CD4-positive, alpha-beta T cell treated with Interleukin-10 for 1 hour (primary cell): ENCODE measurements around the gene KIF2C.
A peak's percentile ranks its signal among the peaks of the same experiment; 100 is the strongest.
"Not testable (repeated sequence)": the region's sequence is repeated elsewhere in the genome, so short reads cannot be mapped to it uniquely, and the experiment has no call there.

Experiments
- DNase-seq: peaks from one replicate; pipeline ENCODE4 v3.0.0-alpha.2; 2020

KIF2C gene

DNA sequence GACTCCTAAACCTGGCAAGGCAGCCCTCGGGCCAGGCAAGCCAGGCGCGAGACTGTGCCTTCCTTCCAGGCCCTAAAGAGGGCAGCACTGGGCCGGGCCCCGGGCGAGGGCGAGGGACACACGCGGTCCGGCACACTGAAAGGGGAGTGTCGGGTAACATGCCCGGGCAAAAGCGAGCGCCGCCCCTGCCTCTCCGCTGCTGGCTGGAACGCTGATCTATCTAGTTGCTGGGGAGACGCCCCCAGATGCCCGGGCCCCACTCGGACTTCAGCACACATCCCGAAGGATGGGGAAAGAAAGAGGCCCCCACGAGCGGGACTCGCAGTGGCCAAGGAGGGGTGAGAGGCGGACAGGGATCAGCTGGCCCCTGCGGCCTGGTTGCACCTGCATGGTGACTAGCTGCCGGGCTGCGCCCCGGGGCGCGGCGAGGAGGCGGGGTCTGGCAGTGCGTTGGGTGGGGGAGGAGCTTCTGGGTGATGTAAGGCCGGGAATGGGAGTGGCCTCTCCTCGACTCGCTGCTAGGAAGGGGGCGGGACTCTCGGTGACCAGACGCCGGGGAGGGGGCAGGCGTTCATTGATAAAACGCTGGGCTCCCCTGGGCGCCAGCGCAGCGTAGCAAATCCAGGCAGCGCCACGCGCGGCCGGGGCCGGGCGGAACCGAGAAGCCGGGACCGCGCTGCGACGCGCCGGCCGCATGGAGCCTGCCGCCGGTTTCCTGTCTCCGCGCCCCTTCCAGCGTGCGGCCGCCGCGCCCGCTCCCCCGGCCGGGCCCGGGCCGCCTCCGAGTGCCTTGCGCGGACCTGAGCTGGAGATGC lies 60.3 kb downstream of the KIF2C start, which contains the start of gene PLK3:
PLK3 (plus strand) TSS at position 608 of the 815 bp plus-strand sequence; CDS start at position 695, 87 bp downstream.
- DNase-seq, result peak; percentile 99

DNA sequence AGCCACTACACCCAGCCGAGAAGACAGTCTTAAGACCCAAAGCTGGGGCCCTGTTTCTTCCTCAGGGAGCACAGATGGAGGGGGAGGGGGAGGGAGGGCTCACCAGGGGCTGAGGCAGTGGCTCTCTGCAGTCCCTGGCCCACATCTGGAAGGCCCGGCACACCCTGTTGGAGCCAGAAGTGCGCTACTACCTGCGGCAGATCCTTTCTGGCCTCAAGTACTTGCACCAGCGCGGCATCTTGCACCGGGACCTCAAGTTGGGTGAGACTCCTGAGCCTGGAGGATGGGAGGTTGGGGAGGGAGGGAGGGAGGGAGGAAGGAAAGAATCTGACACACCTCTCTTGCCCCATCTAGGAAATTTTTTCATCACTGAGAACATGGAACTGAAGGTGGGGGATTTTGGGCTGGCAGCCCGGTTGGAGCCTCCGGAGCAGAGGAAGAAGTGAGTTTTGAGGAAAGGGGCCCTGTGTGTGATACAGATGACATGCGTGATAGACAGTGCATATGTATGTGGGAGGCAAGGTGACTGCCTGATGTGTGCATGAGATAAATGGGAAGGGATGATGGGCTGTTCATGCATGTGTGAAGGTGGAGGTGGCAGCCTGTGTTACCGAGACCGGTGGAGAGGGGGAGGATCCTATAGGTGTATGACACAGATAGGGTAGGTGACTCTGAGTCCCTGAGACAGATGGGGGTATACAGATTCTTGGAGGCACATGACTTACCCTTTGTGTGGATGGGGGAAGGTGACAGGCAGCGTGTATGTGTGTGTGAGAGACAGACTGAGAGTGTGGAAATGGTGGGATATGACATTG lies 62.1 kb downstream of the KIF2C start:
- DNase-seq, result peak; percentile 56

DNA sequence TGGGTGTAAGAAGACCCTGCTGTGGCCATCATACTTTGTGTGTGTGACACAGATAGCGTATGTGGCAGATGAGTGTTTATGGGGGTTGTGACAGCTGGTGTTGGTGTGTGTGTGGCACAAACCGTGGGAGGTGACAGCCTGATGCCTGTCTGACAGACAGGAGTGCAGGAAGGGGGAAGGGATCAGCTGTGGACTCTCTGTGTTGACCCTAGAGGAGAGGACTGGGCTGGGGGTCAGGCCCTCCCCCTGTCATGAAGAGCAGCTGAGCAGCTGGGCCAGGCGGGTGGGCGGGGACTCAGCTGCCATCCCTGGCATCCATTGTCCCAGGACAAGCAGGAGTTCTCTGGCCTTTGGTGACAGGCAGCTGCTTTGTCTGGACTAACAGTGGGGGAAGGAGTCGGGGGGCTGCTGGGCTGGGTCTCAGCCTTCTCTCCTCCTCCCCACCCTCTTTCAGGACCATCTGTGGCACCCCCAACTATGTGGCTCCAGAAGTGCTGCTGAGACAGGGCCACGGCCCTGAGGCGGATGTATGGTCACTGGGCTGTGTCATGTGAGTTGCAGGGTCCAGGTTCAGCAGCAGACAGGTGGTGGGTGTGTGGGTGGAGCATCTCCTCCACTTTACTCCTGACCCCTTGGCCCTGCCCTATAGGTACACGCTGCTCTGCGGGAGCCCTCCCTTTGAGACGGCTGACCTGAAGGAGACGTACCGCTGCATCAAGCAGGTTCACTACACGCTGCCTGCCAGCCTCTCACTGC lies 62.8 kb downstream of the KIF2C start:
- no peak for DNase-seq

DNA sequence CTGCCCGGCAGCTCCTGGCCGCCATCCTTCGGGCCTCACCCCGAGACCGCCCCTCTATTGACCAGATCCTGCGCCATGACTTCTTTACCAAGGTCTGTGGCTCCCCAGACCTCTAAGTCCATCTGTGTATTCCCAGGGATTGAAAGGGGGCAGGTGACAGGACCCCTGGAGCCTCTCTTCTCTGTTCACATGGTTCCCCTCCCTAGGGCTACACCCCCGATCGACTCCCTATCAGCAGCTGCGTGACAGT lies 63.4 kb downstream of the KIF2C start:
- DNase-seq, result no peak

DNA sequence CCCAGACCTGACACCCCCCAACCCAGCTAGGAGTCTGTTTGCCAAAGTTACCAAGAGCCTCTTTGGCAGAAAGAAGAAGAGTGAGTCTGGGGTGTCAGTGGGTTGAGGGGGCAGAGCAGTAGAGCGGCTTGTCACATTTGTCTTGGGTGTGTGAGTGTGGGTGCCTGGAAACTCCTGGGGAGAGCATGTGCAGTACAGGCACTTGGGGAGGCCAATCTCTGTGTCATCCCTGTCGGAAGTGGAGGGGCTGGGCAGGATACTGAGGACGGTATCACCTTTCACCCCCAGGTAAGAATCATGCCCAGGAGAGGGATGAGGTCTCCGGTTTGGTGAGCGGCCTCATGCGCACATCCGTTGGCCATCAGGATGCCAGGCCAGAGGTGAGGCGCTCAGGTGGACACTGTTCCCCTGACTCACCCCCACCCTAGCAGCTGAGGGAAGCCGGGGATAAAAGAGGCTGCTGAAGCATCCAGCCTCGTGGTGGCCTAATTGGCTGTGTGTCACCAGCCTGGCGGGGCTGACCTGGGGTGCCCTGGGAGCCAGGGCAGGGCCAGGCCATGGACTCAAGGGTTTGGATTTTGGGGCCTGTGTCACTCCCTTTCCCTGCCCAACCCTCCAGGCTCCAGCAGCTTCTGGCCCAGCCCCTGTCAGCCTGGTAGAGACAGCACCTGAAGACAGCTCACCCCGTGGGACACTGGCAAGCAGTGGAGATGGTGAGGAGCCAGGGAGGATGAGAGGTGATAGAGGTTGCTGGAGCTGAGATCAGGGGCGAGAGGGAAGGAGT lies 63.9 kb downstream of the KIF2C start:
- peak; percentile 33 for DNase-seq

DNA sequence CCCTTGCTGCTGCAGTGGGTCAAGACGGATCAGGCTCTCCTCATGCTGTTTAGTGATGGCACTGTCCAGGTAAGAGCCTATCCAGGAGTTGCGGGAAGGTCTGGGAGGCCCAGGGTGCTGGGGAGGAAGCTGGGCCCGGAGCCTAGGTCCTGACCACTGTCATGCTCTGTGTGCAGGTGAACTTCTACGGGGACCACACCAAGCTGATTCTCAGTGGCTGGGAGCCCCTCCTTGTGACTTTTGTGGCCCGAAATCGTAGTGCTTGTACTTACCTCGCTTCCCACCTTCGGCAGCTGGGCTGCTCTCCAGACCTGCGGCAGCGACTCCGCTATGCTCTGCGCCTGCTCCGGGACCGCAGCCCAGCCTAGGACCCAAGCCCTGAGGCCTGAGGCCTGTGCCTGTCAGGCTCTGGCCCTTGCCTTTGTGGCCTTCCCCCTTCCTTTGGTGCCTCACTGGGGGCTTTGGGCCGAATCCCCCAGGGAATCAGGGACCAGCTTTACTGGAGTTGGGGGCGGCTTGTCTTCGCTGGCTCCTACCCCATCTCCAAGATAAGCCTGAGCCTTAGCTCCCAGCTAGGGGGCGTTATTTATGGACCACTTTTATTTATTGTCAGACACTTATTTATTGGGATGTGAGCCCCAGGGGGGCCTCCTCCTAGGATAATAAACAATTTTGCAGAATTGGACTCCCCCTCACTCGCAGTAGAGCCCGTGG lies 65.8 kb downstream of the KIF2C start:
- peak; percentile 27 for DNase-seq

DNA sequence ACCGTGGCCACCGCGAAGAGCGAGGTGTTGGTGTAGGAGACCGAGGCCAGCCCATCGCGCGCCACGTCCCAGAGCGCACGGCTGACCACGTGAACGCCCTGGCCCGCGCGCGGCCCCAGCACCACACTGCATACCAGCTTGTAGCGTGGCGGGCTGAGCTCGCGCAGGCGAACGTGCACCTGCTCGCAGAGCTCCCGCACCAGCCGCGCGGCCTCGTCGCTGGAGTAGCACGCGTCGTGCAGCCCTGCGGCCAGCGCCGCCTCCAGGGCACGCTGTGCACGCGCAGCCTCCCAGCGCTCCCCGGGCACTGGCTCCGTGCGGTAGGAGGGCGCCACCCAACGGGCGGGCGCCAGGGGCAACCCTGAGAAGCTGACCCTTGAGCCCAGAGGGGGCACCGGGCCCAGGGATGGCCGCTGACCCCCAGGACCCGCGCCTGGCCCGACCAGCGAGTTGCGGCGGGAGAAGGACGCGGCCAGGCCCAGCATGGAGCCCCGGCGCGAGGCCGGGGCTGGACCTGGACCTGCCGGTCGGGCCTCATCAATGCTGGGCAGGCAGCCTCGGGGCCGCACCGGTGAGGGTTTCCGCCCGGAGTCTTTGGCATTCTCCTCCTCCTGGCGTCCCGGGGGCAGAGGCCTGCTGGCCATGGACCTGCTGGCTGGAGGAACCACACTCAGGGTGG lies 66.5 kb downstream of the KIF2C start:
- DNase-seq, result peak; percentile 40

DNA sequence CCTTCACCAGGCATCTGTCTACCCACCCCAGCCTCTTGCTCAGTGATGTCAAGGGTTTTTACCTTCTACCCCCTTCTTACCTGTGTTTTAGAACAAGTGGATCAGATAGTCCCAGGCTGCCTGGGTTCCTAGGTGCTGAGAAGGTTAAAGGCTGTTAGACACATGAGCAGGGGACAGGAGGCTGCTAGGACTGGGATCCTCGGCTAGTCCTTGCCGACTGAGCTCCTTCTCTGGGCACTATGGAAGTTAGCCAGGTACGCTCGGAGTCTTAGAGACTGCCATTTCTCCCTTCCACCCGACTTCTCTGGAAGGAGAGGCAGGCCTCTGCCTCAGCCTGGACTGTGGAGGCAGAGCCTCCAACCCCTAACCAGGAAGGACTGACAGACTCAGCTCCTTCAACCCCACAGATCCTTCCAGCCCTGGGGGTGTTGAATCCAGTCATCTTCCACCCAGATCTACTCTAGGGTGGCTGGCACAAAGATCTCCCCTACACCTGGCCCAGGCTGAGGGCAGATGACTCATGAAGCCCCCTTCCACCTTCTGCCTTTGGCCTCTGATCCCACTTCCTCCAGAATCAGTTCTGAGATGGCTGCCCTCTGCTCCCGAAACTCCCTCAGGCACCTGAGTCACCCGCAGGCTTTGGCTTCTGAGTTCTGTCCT lies 67.2 kb downstream of the KIF2C start, which contains the start of gene DYNLT4:
DYNLT4 (minus strand) TSS at position 648 of the 660 bp plus-strand sequence. CDS start 683 bp downstream, outside the sequence.
- DNase-seq, result peak; percentile 39

DNA sequence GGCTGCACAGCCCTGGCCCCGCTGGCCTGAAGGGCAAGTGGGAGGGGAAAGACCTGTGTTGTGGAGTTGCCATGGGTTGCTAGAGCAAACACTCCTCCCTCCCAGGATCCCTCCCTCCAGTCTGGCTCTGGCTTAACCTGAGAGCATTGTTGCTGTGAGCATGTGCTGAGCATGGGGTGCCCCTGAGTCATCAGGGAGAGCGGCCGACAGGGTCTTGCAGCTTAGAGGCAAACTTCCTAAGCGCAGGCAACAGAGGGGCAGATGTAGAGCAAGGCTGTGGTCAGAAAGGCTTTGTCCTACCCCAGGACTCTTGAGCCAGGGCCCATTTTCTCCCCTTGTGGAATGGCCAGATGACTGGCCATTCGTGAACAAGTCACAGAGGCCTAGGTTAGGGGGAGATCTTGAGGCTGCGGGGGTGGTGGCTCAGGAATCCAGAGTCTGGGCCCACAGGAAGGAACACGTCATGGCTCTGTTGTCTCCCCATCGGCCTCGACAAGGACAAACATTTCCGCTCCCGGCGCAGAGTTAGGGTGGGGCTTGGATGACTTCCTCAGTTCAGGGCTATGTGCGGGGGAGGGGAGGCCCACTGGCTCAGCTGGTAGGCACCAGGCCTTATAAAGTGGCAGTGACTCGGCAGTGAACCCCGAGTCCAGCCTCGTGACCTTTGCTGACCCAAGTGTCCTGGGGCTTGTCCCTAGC lies 67.9 kb downstream of the KIF2C start:
- DNase-seq, result peak; percentile 94

DNA sequence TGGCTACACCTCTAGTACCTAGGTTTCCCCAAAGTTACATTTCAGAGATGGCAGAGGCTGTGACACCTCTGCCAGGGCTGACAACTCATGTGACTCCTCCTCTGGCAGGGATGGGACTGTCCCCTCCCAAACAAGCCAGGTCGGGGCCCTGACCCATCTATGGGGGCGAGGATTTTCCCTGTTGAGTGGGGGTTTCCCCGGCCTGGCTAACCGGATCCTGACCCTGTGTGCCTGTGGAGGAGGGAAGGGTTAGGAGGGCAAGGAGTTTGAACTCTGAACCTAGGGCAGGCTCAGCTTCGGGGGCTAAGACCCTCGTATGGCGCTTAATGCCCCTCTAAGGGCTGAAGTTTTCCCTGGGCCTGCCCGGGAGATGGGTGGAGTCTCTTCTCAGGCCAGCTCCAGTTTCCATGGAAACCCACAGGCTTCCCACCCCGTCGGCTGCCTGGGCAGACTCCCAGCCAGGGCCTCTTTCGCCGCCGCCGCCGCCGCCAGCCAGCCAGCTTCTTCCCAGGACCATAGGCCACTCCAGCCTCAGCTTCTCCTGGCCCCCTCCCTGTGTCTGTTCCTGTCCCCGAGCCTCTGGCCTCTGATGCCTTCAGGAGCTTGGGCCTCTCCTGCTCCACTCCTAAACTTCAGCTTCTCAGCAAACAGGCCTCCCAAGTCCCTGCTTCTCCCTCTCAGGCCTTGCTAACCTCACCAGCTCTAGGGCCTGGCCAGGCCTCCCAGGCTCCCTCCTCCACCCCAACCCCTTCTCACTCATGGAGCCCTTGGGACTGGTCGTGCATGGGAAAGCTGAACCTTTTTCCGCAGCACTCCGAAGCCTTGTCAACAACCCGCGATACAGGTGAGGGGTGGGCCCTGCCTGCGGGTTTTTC lies 68.7 kb downstream of the KIF2C start, which contains the start of gene BTBD19:
BTBD19 (plus strand) TSS at position 461 of the 875 bp plus-strand sequence; CDS start at position 759, 298 bp downstream.
- peak; percentile 84 for DNase-seq

DNA sequence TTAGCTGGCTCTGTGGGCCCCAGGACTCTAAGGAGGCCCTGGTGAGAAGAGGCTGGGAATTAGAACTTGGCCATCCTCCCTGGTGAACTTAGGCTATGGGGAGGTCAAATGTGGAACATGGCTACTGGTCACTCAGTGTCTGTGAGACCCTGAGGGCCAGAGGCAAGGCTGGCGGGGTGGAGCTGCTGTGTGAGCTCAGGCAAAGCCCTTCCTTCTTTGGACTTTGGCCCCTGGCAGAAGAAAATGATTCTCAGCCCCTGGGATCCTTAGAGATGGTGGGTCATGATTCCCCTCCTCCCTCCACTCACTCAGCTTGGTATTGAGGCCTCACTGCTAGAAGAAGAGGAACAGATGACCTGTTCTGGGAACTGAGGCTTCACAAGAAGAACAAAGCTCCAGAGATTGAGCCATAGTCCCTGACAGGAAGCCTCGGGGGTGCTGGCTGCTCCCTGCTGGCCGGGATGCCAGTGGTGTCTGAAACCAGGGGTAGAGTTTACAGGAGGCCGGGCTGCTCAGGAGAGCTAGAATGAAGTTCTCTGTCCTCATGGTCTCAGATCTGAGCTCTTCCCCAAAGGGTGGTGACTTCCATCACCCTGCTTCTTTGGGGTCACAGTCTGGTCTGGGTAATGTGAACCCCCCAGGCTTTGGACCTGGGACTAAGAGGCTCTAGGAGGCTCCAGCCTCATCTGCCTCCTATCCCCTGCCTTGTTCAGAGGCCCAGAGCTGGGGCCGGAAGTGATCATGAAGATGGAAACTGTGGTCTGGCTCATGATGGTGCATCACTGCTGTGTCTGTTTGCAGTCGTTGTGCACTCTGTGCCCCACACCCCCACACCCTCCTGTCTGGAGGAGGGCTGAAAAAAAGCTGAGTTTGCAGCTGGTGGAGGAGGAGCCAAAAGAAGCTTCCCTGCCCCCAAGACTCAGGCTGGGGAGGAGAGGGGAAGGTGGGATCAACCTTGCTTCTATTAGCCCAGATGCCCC lies 69.6 kb downstream of the KIF2C start:
- peak; percentile 92 for DNase-seq

DNA sequence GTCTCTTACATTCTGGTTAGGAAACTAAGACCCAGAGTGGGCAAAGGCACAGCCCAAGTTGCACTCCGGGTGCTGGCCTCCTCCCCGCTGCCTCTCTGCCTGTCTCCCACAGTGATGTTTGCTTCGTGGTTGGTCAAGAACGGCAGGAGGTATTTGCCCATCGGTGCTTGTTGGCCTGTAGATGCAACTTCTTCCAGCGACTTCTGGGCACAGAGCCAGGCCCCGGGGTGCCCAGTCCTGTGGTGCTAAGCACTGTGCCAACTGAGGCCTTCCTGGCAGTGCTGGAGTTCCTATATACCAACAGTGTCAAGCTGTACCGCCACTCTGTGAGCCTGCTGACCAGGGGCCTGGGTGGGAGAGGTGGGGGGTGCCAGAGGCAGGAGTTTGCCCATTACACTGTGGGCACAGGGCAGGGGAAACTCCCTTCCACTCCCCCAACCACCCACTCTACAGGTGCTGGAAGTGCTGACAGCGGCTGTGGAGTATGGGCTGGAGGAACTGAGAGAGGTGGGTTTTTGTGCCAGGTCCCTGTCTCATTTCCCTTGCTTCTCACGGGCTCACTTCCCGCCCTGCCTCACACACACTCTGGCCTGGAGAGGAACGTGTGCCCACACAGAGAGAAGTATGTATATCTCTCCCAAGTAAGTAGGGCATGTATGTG lies 70.6 kb downstream of the KIF2C start:
- peak; percentile 59 for DNase-seq

DNA sequence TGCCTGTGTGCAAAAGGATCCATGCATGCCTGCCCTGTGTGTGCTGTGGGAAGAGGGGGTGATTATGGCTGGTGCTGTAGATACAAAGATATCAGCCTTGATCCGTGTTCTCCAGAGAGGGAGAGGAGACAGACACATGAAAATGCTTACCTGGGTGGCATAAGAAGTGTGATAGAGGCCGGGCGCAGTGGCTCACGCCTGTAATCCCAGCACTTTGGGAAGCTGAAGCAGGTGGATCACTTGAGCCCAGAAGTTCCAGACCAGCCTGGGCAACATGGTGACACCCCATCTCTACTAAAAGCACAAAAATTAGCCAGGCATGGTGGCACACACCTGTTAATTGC lies 71.1 kb downstream of the KIF2C start:
- DNase-seq, result not testable (repeated sequence)

DNA sequence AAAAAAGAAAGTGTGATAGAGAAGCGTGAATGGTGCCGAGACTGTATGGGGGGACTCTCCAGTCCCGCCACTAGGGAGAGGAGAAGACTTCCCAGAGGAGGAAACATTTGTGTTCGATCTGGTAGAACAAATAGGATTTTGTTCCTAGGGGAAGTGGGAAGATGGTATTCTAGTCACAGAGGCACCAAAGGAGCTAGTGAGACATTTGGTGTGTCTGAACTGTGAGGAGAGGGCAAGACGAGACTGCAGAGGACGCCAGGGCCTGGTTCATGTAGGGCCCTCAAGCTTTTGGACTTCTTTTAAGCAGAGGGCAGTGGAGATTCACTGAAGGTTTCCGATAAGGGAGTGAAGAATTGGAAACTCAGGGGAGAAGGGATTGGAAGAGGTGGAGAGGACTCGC lies 71.6 kb downstream of the KIF2C start:
- DNase-seq, result peak; percentile 27

DNA sequence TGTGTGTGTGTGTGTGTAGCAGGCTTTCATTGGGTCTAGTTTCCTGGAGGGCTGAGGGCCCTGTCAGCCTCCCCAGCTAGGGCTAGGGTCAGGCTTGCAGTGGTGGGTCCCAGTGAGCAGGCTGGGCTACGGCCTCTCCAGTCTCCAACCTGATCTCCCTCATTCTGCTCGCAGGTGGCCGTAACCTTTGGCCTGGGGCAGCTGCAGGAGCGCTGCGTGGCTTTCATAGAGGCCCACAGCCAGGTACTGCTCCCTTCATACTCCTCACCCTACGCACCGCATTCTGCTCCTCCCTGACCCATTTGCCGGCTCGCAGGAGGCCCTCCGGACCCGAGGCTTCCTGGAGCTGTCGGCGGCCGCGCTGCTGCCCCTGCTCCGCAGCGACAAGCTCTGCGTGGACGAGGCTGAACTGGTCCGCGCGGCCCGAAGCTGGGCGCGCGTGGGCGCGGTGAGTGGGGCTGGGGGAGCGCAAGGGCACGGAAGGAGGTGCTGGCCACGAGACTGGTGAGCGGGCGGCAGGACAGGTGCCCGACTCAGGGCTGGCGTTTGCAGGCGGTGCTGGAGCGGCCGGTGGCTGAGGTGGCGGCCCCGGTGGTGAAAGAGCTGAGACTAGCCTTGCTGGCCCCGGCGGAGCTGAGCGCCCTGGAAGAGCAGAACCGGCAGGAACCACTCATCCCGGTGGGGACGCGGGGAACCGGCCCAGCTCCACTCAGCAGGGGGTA lies 73.3 kb downstream of the KIF2C start:
- peak; percentile 28 for DNase-seq

DNA sequence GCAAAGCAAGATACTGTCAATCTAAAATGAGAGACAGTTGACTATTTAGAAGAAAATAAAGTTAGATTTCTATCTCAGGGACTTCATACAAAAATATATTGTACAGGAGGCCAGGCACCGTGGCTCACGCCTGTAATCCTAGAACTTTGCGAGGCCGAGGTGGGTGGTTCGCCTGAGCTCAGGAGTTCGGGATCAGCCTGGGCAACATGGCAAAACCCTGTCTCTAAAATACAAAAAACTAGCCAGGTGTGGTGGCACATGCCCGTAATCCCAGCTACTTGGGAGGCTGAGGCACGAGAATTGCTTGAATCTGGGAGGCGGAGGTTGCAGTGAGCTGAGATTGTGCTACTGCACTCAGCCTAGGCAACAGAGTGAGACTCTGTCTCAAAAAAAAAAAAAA lies 76.3 kb downstream of the KIF2C start:
- DNase-seq, result not testable (repeated sequence)
